GOT3 (cell line): ENCODE data around the gene ANO10.

Experiments used
- DNase-seq: peaks from one replicate; lab custom pipeline; 2025; ENCODE audit warnings: mixed read lengths; lab: John Stamatoyannopoulos, UW

Gene ANO10

GRCh38 chr3:43346978-43347749 is 274.6 kb downstream of the ANO10 start:
- no peak for DNase-seq

- no peak for DNase-seq
Measured at GRCh38 chr3:43345877-43346276, 275.9 kb downstream of the ANO10 start.

DNA sequence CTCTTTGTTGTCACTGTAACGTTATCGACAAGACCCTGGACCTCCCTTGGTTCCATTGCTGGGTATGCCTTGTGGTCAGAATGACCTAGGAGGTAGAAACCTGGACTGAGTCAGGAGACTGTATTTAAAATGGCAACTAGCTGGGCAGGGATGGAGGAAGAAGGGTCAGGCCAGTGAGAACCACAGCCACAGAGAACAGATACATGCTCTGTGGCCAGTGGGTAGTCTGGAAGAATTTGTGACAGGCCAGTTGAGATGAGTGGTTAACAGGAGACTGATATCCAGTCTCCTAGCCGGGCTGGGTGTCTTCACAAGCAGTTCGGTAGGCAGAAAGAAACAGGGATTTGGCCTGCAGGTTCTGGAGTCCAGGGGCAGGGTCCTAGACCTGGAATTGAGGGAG is 276.6 kb downstream of the ANO10 start:
- no peak for DNase-seq

DNA sequence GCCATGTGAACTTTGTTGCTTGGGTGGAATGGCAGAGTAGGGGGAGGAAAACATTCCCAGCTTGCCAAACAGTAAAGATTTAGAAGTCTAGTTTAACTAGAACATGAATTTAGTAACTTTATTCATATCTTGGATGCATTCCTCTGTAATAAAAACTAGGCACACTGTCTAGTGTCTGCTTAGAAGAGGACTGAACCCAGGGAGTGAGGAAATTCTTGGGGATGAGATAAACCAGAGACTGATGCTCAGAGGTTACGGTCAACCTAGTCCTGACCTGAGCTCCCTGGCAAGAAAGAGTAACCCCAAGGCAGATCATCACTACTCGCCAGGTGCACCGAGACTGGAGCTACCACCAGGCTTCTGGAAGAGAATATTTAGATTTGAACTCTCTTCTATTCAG is 277.3 kb downstream of the ANO10 start:
- DNase-seq, result no peak

DNA sequence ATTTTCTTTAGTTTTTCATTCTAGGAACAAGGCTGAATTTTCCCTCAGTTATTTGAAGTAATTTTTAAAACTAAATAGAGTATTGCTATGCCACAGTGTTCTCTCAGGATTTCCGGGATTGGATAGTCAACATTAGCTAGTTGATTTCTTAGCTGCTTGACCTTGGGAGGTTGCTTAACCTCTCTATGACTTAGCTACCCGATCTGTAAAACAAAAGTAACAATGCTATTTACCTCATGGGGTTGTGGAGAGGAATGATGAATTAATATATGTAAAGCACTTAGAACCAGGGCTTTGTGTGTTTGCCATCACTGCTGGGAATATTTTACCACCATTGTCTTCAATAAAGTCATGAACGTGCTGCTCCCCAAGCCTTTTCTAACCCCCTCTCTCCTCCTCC is 278.0 kb downstream of the ANO10 start:
- no peak for DNase-seq

DNA sequence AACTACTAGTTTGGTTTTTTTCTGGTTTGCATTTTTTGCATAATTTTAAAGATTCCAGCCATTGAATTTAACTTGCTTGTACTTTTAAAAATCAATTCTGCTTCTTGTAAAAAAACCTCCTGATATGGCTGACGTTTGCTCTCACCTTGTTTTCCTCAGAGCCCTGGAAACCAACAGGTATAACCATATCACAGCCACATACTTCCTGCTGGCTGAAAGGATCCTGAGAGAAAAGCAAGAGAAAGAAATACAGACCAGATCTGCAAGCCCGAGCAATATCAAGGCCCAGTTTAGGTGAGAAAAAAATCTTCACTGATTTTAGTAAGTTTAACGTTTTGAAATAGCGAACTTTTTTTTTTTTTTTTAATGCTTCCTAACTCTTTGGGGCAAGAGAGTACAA is 278.6 kb downstream of the ANO10 start:
- DNase-seq, result no peak

DNA sequence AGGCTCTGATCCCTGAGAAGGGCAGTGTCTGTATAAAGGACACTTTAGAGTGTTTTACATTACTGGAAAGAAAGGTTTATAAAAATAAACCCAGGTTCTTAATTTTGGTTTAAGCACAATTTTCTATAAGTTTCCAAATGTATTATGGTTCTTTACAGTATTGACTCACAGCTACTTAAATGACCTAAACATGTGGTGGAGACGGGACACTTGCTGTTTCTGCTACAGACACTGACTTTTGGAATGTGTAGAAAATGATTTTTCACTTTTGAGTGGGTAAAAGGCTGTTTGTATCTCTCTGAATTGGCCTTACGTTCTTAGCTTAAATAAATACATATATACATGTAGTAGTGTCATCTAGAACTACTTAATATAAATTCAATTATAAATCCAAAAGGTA is 280.0 kb downstream of the ANO10 start:
- DNase-seq, result no peak

DNA sequence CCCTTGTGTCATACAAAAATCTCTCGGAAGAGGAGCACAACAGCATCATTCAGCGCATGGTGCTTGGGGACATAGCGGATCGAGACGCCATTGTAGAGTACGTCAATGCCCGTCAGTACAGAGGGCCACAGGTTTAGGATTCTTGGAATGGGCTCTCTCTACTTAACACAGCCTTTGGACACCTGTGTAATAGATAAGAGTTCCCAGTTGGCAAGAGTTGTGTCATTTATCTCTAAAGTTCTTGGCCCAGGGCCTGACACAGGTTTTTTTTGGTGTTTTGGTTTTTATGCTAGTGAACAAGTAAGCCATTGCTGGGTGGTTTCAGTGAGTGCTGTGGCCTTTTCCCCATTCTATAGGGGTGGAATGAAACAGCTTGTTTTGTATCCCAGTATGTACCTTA is 281.4 kb downstream of the ANO10 start:
- no peak for DNase-seq

DNA sequence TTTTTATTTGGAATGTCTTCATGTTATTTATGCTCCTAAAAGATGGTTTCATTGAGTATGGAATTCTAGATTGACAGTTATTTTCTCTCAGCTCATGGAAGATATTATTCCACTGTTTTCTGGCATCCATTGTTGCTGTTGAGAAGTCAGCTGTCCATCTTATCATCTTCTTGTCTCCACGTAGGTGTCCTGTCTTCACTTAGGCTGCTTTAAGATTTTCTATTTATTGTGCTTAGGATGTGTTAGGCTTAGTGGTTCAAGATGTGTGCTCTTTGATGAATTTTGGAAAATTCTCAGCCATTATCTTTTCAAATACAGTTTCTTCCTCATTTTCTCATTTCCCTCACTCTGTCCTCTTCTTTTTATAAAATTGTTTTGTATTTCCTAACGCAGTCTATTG is 283.5 kb downstream of the ANO10 start:
- DNase-seq, result no peak

GRCh38 chr3:43335799-43336198 is 286.0 kb downstream of the ANO10 start:
- no peak for DNase-seq

- no peak for DNase-seq
Measured at GRCh38 chr3:43334976-43335375, 286.8 kb downstream of the ANO10 start.

DNA sequence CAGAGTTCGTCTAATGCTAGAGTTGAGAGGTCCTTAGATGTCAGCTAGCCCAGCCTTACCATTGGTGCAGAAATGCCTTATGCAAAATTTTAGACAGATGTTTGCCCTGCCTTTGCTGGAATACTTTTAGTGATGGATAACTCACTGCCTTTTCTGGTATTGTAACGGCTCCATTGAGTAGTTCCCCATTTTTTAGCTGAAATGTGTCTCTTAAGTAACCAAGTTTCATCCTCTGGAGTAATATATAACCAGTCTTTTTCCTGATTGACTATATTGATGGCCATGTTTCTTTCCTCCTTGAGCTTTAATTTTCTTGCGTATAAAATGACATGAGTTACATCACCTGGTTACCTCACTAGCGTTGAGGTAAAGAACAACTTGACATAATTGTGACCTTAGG is 290.4 kb downstream of the ANO10 start:
- no peak for DNase-seq

GRCh38 chr3:43330981-43331380 is 290.8 kb downstream of the ANO10 start:
- no peak for DNase-seq

- DNase-seq, result no peak
Measured at GRCh38 chr3:43328653-43329052, 293.2 kb downstream of the ANO10 start.

DNA sequence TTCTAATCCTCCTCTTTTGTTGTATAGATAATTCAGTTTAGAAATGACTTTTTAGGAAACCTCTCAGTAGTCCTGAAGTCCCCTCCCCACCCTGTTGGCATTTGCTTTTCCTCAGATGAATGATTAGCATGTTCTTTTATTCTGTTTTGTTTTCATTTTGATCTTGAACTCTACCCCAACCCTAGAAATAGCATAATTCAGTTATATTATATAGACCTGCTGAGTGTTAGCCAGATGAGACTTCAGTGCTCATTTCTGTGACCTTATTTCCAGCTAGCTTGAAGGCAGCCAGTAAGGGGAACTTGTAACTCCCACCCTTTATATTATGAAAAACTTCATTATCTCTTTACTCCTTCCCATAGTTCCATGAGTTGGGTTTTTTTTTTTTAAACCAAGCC is 294.2 kb downstream of the ANO10 start:
- no peak for DNase-seq

DNA sequence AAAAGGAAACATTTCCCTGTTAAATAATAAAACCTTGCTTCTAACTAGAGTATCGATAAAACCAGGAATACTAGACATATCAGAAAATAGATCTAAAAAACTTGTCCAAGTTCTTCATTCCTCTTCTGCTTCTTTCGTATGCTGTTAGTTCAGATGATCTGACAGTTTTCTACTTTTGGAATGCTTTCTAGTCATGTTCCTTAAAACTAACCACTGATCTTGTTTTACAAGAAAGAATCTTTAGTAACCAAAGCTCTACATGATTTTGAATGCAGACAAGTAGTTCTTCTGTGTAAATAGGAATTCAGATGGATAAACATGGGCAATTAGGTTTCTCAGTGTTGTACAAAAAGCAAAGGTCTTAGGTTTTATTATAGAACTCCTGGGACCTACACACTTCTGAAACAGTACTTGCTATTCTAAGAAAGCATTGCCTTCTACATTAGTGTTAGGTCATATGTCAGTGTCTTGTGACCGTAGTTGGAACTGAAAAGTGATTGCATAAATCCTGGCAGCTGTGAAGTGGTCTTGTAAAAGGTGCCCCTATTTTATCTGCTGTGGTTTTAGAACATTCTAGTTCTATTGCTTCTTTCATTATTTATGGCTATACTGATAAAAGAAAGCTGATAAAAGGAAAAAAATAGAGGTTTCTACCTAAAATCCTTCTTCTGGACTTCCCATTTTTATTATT is 294.8 kb downstream of the ANO10 start:
- no peak for DNase-seq

- DNase-seq, result no peak
Measured at GRCh38 chr3:43323541-43323940, 298.3 kb downstream of the ANO10 start.

- no peak for DNase-seq
Measured at GRCh38 chr3:43320288-43320687, 301.5 kb downstream of the ANO10 start.

- DNase-seq, result no peak
Measured at GRCh38 chr3:43319794-43320193, 302.0 kb downstream of the ANO10 start.

DNA sequence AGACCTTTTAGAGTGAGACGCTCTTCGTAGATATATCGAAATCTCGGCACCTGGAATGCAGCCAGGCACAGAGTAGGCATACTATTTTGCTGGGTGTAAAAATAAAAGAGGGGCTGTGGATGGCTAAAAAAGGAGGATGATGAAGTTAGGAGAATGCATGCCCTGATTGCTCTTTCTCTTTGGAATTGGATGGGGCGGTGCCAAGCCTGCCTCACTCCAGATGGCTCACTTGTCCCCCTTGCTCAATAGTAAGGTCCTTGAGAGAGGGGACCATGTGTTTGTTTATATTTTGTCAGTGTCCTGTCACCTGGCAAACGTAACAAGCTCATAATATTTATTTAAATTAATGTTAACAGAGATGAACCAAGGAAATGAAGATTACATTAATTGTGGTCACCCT is 302.4 kb downstream of the ANO10 start:
- DNase-seq, result no peak

- DNase-seq, result no peak
Measured at GRCh38 chr3:43317461-43318316, 304.1 kb downstream of the ANO10 start.

GRCh38 chr3:43316783-43317460 is 304.9 kb downstream of the ANO10 start:
- no peak for DNase-seq
